H1 (cell line): ENCODE data around the gene USH2A.

Source experiments
- CTCF ChIP-seq, 3 experiments: IDR thresholded peaks; 1 replicate in 2 of 3; 2 replicates in 1 of 3; pipeline versions ENCODE4 v1.5.1 to v1.6.1; 2011; ENCODE audit warnings: low read length in 3 of 3, mild to moderate bottlenecking in 3 of 3, inconsistent platforms in 2 of 3, low read depth in 1 of 3, moderate library complexity in 1 of 3; ENCODE audit not compliant: insufficient read depth in 1 of 3; ENCODE audit errors: control extremely low read depth in 1 of 3
- TCF12 ChIP-seq: IDR thresholded peaks from 2 replicates; pipeline ENCODE4 v1.6.1; 2011; ENCODE audit warnings: low read depth, mild to moderate bottlenecking, low read length

- TF ChIP-seq TCF12: no peak
- no peak for TF ChIP-seq CTCF (IDR thresholded peaks at IDR 0.05; ENCODE audit: control extremely low read depth in 1 of 3, insufficient read depth in 1 of 3, low read depth in 1 of 3, low read length in 3 of 3)
These were observed 55.0 kb downstream of the USH2A start for GRCh38 chr1:216368249-216368648.
